ENCODE data around the gene DLGAP5.

The DLGAP5 gene

DNA sequence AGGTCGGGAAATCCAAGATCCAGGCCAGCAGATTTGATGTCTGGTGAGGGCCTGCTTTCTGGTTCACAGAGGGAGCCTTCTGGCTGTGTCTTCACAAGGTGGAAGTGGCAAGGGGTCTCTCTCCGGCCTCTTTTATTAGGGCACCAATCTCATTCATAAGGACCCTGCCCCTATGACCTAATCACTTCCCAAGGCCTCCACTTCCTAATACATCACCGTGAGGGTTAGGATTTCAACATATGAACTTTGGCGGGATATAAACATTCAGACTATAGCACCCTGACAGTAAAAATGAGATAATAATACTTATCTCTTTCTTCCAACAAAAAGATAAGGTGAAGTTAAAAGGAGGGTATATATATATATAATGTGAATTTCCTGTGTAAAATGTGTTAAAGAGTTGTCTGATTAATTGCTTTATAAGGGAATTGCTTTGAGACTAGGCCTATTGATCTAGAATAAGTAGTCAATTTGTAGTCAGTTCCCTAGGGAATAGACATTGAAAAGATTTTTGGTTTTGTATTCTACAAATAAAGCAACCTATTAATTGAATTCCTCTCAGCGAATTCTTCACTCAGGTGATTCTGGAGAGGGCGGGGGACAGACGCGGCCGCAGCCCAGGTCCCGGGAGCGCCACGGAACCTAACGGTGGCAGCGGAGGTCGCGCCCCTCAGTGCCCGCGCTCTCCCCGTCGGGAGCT lies 62.8 kb downstream of the DLGAP5 start:
- no peak for FAIRE-seq

- FAIRE-seq = no peak
These were observed 63.9 kb downstream of the DLGAP5 start for GRCh38 chr14:55127460-55127951.

GRCh38 chr14:55126932-55127459 lies 64.4 kb downstream of the DLGAP5 start:
- no peak for FAIRE-seq

DNA sequence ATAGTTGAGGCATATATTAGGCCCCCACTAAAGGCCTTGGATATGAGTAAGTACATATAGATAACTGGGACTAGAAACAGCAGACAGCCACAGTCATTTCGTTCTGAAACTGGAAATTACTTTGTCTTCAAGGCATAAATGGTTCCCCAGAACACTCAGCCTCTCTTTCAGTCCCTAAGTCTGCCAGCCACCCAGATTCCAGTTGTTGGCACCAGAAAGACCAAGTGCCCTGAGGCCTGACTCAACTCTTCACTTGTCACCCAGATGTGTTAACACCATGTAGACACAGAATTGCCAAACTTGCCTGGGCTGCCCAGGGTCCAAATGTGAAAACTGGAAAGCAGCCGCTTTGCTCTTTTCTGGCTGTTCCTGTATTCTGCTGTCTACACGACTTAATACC lies 65.4 kb downstream of the DLGAP5 start:
- no peak for FAIRE-seq

GRCh38 chr14:55125403-55125802 lies 66.0 kb downstream of the DLGAP5 start:
- FAIRE-seq = no peak

DNA sequence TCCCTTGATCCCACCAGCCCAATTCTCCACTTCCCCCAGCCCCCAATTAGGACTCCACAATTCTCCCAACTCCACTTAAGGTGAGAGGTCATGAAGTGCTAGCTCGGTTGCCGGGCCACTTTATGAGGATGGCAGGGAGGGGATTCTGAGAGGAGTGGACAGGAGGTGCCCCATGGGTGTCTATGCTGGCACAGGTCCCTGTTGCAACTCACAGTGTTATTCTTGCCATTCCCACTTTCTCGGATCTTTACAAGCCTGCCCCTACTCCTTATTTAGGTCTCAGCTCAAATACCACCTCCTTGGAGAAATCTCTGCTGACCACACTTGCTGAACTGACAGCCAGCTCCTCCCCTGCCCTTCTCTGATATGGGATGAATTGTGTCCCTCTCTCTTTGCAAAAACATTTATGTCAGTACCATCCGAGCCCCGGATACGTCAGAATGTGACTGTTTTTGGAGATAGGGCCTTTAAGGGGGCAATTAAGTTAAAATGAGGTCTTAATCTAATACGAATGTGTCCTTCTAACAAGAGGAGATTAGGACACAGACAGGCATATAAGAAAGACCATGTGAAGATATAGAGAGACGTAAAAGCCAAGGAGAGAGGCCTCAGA lies 66.5 kb downstream of the DLGAP5 start:
- no peak for FAIRE-seq

- no peak for FAIRE-seq
These were observed 67.3 kb downstream of the DLGAP5 start for GRCh38 chr14:55123852-55124639.

- no peak for FAIRE-seq
These were observed 68.3 kb downstream of the DLGAP5 start for GRCh38 chr14:55123101-55123500.

- FAIRE-seq = no peak
These were observed 68.9 kb downstream of the DLGAP5 start for GRCh38 chr14:55122440-55122986.

- FAIRE-seq = no peak
These were observed 69.6 kb downstream of the DLGAP5 start for GRCh38 chr14:55121628-55122439.

GRCh38 chr14:55120571-55121495 lies 70.6 kb downstream of the DLGAP5 start:
- no peak for FAIRE-seq

GRCh38 chr14:55118761-55119160 lies 72.6 kb downstream of the DLGAP5 start:
- FAIRE-seq = no peak

DNA sequence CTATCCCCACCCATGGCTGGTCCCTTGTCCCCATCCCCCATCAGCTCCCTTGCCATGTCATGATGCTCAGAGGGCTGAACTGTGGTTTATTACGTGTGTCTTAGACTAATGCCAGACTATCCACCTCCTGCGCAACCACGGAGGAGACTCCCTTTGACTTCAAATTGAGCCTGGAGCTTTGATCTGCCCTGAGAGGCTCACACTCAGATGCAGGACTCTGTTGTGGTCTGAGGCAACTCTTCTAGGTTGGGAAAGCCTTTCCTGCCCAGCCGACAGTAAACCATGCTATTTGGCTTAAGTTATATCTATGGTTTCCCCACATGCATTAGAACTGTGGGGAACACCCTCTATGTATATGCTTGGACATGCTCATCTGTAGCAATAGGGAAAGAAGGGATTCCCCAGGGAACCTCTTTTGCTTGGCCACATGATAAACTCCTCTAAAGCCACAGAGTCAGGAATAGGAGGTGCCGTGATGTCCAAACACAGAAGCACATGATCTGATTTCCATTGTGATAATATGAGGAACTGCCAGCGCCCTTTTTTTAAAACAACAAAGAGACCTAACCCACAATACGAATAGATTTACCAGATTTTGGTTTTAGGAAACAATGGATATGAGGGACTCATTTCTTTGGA lies 73.5 kb downstream of the DLGAP5 start:
- no peak for FAIRE-seq

GRCh38 chr14:55116246-55117030 lies 74.9 kb downstream of the DLGAP5 start:
- FAIRE-seq = no peak

DNA sequence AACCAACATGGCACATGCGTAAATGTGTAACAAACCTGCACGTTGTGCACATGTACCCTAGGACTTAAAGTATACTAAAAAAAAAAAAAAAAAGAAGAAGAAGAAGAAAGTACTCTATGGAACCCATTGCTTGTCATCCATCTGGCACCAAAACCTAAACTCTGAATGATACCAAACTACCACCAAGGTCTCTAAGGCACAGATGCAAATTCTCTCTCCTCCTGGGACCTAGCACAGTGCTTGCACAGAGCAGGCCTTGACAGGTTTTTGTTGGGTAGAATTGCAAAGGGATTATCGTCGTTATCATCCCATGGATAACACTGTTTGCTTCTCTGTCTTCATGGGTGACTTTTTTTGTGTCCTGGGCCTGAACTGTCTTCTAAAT lies 75.5 kb downstream of the DLGAP5 start:
- no peak for FAIRE-seq

- no peak for FAIRE-seq
These were observed 75.9 kb downstream of the DLGAP5 start for GRCh38 chr14:55115460-55115859.

DNA sequence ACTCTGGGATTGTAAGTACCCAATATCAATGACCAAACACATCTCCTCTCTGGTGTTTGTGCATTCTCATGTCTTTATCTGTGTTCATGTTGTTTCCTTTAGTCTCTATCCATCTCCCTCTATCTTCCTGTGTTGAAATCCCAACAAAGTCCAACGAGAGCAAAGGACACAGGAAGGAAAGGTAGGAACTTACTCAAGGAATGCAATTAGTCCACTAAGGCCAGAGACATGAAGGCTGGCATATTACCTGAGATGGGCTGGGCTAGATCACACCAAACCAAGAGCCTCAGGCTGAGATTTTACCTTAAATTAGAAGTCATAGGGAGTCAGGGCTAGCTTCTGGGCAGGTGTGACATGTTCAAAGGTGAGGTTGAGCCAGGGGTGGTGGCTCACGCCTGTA lies 76.7 kb downstream of the DLGAP5 start:
- no peak for FAIRE-seq

GRCh38 chr14:55111122-55111708 lies 80.2 kb downstream of the DLGAP5 start:
- no peak for FAIRE-seq

DNA sequence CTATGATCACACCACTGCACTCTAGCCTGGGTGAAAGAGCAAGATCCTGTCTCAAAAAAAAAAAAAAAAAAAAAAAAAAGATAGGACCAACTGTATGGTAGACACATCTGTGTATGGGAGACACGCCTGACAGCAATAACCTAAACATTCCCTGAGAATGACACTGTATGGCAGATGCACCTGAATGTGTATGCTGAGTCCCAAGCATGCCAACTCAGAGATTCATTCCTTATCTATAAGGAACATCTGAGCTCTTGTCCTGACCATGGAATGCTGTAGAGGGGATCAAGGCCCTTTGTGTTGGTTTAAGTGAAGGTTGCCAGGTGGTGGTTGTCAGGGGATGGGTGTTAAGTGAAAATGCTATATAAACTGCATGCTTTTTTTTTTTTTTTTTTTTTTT lies 81.5 kb downstream of the DLGAP5 start:
- FAIRE-seq = no peak

Measured in TTC549 (cell line).